Muscle layer of colon (tissue), 2 donors: ENCODE measurements around the gene LRCH4.
"Not testable (repeated sequence)": the region's sequence is repeated elsewhere in the genome, so short reads cannot be mapped to it uniquely, and the experiment has no call there.

Experiments used
- H3K27ac ChIP-seq: one replicate; pipeline ENCODE4 v1.7.0; 2013; ENCODE audit warnings: low read depth, mild to moderate bottlenecking, low read length, moderate library complexity
- H3K27me3 ChIP-seq, 2 donors: one replicate each; pipeline ENCODE4 v1.7.0; 2013; ENCODE audit warnings: low read length in 2 of 2, mild to moderate bottlenecking in 2 of 2; ENCODE audit not compliant: insufficient read depth in 2 of 2, control insufficient read depth in 1 of 2
- H3K36me3 ChIP-seq: one replicate; pipeline ENCODE4 v1.7.0; 2013; ENCODE audit warnings: mild to moderate bottlenecking, low read length; ENCODE audit not compliant: insufficient read depth
- H3K4me1 ChIP-seq: one replicate; pipeline ENCODE4 v1.7.0; 2013; ENCODE audit warnings: mild to moderate bottlenecking, low read length; ENCODE audit not compliant: insufficient read depth
- H3K4me3 ChIP-seq, 2 donors: one replicate each; pipeline ENCODE4 v1.7.0; 2013; ENCODE audit warnings: low read length in 2 of 2, low read depth in 1 of 2, mild to moderate bottlenecking in 1 of 2, moderate library complexity in 1 of 2
- H3K9ac ChIP-seq: one replicate; pipeline ENCODE4 v1.7.0; 2013; ENCODE audit warnings: low read length
- H3K9me3 ChIP-seq: one replicate; pipeline ENCODE4 v1.7.0; 2013; ENCODE audit warnings: mild to moderate bottlenecking, low read length
- donor health status: abdominal sarcoma.
- donor health status: Adenocarcinoma of cecum.

The LRCH4 gene

DNA sequence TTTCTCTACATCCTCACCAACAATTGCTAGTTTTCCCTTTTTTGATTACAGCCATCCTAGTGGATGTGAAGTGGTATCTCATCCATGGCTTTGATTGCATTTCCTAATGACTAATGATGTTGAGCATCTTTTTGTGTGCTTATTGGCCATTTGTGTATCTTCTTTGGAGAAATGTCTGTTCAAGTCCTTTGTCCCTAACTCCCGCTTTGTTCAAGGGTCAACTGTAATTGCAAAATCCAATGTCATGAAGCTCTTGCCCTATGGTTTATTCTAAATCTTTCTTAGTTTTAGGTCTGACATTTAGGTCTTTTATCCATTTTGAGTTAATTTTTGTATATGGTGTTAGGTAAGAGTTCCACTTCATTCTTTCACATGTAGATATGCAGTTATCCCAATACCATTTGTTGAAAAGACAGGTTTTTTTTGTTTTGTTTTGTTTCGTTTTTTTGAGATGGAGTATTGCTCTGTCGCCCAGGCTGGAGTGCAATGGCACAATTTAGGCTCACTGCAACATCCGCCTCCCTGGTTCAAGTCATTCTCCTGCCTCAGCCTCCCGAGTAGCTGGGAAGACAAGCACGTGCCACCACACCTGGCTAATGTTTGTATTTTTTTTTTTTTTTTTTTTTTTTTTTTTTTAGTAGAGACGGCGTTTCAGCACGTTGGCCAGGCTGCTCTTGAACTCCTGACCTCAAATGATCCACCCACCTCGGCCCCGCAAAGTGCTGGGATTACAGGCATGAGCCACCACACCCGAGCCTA is 57.6 kb downstream of the LRCH4 start:
- H3K4me1 ChIP-seq, H3K27ac ChIP-seq, H3K36me3 ChIP-seq, H3K9ac ChIP-seq, H3K4me3 ChIP-seq, H3K9me3 ChIP-seq, H3K27me3 ChIP-seq: not testable (repeated sequence)
